A549 treated with CpdA at 1 μM for 4 hours (cell line): ENCODE measurements around the gene GTF3C5. TPM values are rescaled to one million over a fixed set of nuclear protein-coding genes. Genes with fewer than 3 reads are reported as not detected.

Experiments used
- total RNA-seq: library from RNA; stranded (reverse); fragments of 200-300 nt; extraction: Qiagen RNA extraction; gene quantifications from 5 replicates; pipeline ENCODE4 v1.2.3, GENCODE V29; 2022; ENCODE audit warnings: low read depth

Gene GTF3C5
- 61.6 to 72.0 TPM (median 70.8 TPM) in 5 replicates for total RNA-seq

GRCh38 chr9:133030317-133031129, at the start of gene GTF3C5:
GTF3C5 (plus strand) TSS chr9:133030997; CDS start chr9:133031012, 15 bp downstream.

GRCh38 chr9:133061764-133062145, 31.0 kb downstream of the GTF3C5 start, which contains the start of gene CEL:
CEL (plus strand) TSS chr9:133061981; CDS start chr9:133062003, 22 bp downstream.

Other genes with a start within 250 kb of the GTF3C5 start
- gene AK8, start 152.7 kb upstream of the GTF3C5 start, total RNA-seq: 0.84 to 1.4 TPM (median 1.2 TPM) in 5 replicates
- 2.9 to 5.4 TPM (median 4.6 TPM) in 5 replicates for gene SPACA9, start 152.1 kb upstream of the GTF3C5 start, total RNA-seq
- gene TSC1, start 86.4 kb upstream of the GTF3C5 start, total RNA-seq: 16.0 to 20.9 TPM (median 16.2 TPM) in 5 replicates
- gene GFI1B, start 52.3 kb upstream of the GTF3C5 start, total RNA-seq: 0.07 TPM in 1 of 5 replicates, not detected in the others
- 0.26 to 0.86 TPM (median 0.66 TPM) in 5 replicates for gene CEL, start 31.0 kb downstream of the GTF3C5 start, total RNA-seq
- 21.0 to 27.1 TPM (median 24.4 TPM) in 5 replicates for gene RALGDS, start 90.2 kb downstream of the GTF3C5 start, total RNA-seq
- gene GBGT1, start 132.9 kb downstream of the GTF3C5 start, total RNA-seq: 1.6 to 3.0 TPM (median 2.8 TPM) in 5 replicates
- not detected in 5 replicates for gene OBP2B, start 178.3 kb downstream of the GTF3C5 start, total RNA-seq
- not detected in 5 replicates for gene ABO, start 244.2 kb downstream of the GTF3C5 start, total RNA-seq